Memory B cell (primary cell): Measurements from ENCODE around the gene ZNF521.

Source experiments
- ATAC-seq: fragments of 150-1000 bp; cut with Tn5 transposase; 2 replicates; pipeline ENCODE4 v1.10.0; 2021; ENCODE audit warnings: low read depth, mild to moderate bottlenecking, moderate library complexity
- DNase-seq, 2 donors: peaks; one replicate each; pipeline ENCODE4 v3.0.0; 2022; ENCODE audit warnings: low spot score in 2 of 2
- H3K27ac Mint-ChIP-seq: one replicate; pipeline ENCODE4 v1.8.0; 2022; ENCODE audit warnings: mild to moderate bottlenecking, moderate library complexity, mixed read lengths
- H3K27me3 Mint-ChIP-seq: one replicate; pipeline ENCODE4 v1.8.0; 2022; ENCODE audit warnings: mixed read lengths
- H3K36me3 Mint-ChIP-seq: one replicate; pipeline ENCODE4 v1.8.0; 2022; ENCODE audit warnings: mild to moderate bottlenecking, mixed read lengths
- H3K4me1 Mint-ChIP-seq: one replicate; pipeline ENCODE4 v1.8.0; 2022; ENCODE audit warnings: mixed read lengths
- H3K4me3 Mint-ChIP-seq: one replicate; pipeline ENCODE4 v1.8.0; 2022; ENCODE audit warnings: mild to moderate bottlenecking, moderate library complexity, mixed read lengths
- H3K9me3 Mint-ChIP-seq: one replicate; pipeline ENCODE4 v1.8.0; 2022; ENCODE audit warnings: mixed read lengths

Gene ZNF521

GRCh38 chr18:25228410-25228809 lies 123.6 kb downstream of the ZNF521 start:
- no peak overlapping the region for H3K4me3 Mint-ChIP-seq
- H3K4me1 Mint-ChIP-seq: no peaks in the 10 kb centered on the region
- no peak for DNase-seq

DNA sequence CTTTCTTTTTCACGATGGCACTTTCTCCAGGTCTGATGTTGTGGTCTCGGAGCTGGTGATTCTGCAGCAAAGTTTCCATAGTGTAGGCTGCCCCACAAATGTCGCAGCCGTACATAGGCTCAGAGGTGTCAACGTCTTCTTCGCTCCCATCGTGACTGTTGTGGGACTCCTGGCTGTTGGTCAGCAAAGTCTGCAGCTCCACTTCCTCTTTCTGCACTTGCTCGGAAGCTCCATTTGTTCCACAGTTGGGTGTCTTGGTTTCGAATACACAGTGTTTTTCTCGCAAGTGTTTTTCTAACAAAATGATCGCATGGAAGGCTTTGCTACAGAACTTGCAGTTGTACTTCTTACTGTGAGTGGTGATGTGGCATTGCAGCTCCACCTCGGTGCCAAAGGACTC lies 126.8 kb downstream of the ZNF521 start:
- H3K9me3 Mint-ChIP-seq: no peaks in the 10 kb centered on the region
- no peaks in the 10 kb centered on the region for H3K36me3 Mint-ChIP-seq
- DNase-seq: no peak
- H3K27ac Mint-ChIP-seq: no peak overlapping the region
- H3K4me3 Mint-ChIP-seq: no peak overlapping the region
- no peaks in the 10 kb centered on the region for H3K4me1 Mint-ChIP-seq
- no peak for ATAC-seq
- H3K27me3 Mint-ChIP-seq: no peaks in the 10 kb centered on the region

More at GRCh38 chr18:25228410-25228809, 123.6 kb downstream of the ZNF521 start:
- Mint-ChIP-seq H3K9me3 (no peaks in the 10 kb centered on the region), H3K27me3 (no peaks in the 10 kb centered on the region), H3K36me3 (no peaks in the 10 kb centered on the region), H3K27ac (no peak overlapping the region)
- ATAC-seq: no peak

DNA sequence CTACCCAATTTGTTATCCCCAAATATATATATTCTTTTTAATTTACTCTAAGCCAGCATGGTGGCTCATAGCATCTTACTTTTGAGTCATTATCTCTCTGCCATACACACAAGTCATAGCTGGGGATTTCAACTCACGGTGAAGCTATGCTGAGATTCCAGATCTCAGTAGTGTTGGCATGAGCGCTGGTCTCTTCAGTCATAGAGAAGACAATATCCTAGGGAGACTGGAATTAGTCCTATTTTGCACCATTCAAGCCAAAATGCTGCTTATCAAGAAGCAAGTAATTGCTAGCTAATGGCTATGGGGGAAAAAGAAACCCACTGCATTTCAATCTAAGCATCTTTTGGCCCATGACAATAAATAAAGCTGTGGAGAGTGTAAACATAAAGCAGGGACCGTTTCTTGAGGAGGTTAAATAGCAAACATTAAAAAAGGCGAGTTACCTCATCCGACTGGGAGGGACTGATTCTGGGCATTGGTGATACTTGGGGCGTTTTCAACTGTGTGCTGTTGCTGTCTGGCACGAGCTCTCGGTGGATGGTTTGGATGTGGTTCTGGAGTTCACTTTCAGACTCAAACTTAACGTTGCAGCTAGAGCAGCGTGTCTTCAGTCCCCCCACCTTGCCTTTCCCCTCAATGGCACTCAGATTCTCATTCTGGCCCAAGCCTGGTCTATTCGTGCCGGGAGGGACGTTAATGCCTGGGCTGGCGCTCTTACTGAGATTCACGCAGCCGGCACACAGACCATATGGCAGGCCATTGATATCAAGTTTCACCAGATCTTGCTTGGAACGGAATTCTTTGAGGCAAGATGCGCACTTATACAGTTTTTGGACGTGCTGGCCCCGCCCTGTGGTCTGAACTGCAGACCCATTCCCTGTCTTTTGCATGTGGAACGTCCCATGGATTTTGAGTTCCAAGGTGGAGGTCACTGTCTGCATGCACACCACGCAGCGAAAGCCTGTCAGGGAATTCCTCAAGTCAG lies 127.8 kb downstream of the ZNF521 start:
- Mint-ChIP-seq H3K9me3 (no peaks in the 10 kb centered on the region), H3K4me3 (no peak overlapping the region), H3K36me3 (no peaks in the 10 kb centered on the region), H3K4me1 (no peaks in the 10 kb centered on the region), H3K27ac (no peak overlapping the region), H3K27me3 (no peaks in the 10 kb centered on the region)
- DNase-seq: no peak
- no peak for ATAC-seq

DNA sequence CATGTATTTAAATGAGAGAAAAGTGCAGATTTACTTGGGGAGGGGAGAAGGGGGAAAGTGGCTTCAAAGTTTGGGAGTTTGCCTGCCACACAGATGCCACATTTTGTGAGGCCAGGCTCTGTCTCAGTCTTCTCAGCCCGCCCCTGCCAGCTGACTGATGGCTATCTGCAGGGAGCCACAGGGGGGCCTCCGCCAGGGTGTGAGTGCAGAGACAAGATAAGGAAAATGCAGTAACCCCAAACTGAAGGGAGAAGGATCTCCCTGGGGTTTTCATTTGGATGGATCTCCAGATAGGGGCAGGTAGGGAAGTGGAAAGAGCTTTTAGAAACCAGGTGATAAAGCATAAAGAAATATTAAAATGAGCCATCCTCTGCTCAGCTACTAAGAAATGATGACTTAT lies 128.8 kb downstream of the ZNF521 start:
- no peaks in the 10 kb centered on the region for H3K9me3 Mint-ChIP-seq
- H3K36me3 Mint-ChIP-seq: no peaks in the 10 kb centered on the region
- DNase-seq (no peak), ATAC-seq (no peak)
- no peaks in the 10 kb centered on the region for H3K4me1 Mint-ChIP-seq
- no peak overlapping the region for H3K4me3 Mint-ChIP-seq
- H3K27me3 Mint-ChIP-seq: no peaks in the 10 kb centered on the region
- no peak overlapping the region for H3K27ac Mint-ChIP-seq

- Mint-ChIP-seq H3K27ac (no peak overlapping the region), H3K9me3 (no peaks in the 10 kb centered on the region)
- ATAC-seq: no peak
These were observed 129.3 kb downstream of the ZNF521 start for GRCh38 chr18:25222648-25223047.

GRCh38 chr18:25210622-25211021 lies 141.3 kb downstream of the ZNF521 start:
- Mint-ChIP-seq H3K36me3 (no peaks in the 10 kb centered on the region), H3K27ac (no peak overlapping the region), H3K4me1 (no peaks in the 10 kb centered on the region), H3K4me3 (no peak overlapping the region), H3K9me3 (peaks cover 2% of the 10 kb centered on the region), H3K27me3 (peaks cover 2% of the 10 kb centered on the region)
- ATAC-seq: no peak
- no peak for DNase-seq

More at GRCh38 chr18:25222648-25223047, 129.3 kb downstream of the ZNF521 start:
- DNase-seq: no peak
- Mint-ChIP-seq H3K4me3 (no peak overlapping the region), H3K36me3 (no peaks in the 10 kb centered on the region), H3K27me3 (peaks cover 2% of the 10 kb centered on the region), H3K4me1 (no peaks in the 10 kb centered on the region)

GRCh38 chr18:25192065-25192464 lies 159.9 kb downstream of the ZNF521 start:
- H3K27ac Mint-ChIP-seq: no peak overlapping the region
- H3K27me3 Mint-ChIP-seq: peaks cover 2% of the 10 kb centered on the region
- no peaks in the 10 kb centered on the region for H3K36me3 Mint-ChIP-seq
- no peak overlapping the region for H3K4me3 Mint-ChIP-seq
- ATAC-seq: no peak
- H3K4me1 Mint-ChIP-seq: no peaks in the 10 kb centered on the region
- H3K9me3 Mint-ChIP-seq: no peaks in the 10 kb centered on the region
- no peak for DNase-seq

DNA sequence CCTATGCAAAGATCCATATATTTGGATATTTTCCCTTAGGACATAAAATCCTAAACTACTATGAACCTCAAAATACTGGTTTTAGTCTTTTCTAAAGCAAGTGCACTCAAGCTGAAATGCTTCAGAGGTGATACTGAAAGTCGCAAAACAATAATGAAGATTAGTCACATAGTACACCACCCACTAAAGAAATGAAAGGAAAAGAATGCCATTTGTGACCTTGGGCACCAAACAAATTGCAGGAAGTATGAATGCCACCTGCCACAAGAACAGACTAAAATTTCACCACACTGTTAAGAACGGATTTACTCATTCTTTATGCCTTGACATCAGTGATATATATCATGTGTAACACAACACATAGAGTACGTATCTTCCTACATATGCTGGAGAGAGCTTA lies 161.5 kb downstream of the ZNF521 start:
- Mint-ChIP-seq H3K27me3 (peaks cover 2% of the 10 kb centered on the region), H3K4me3 (no peak overlapping the region), H3K27ac (no peak overlapping the region), H3K9me3 (no peaks in the 10 kb centered on the region), H3K36me3 (no peaks in the 10 kb centered on the region), H3K4me1 (no peaks in the 10 kb centered on the region)
- no peak for ATAC-seq
- DNase-seq: no peak

DNA sequence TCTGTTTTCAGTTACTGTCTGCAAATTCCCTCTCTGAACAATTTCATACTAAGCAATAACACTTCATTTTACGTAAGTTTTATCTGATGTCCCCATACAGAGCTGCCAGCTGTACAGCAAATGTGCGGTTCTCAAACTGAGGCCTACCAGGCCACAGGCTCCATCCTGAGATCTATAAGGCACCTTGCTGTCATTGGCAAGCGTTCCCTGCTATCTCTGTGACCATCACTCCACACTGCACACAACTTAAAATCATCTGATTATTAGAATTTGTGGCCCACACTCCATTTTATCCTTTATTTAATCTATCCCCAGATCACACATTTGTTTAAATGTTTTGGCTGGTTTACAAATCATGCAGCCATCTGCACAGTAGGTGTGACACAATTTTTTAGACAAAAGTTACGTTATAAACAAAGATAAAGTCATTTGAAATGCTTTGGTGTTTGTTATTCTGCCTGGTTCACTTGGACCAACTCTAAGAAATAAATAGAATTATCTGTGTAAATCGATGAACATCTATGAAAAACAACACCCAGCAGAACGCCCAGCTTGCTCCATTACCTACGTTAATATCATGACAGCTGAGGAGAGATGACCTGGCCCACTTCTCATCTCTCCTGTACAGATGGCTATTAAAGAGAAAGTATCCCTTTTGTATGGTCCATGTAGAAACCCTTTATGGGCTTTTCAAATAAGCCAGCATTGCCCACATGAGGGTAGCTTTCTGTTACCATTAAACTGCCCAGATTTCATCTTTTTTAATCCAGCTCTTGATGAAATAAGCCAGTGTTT lies 162.4 kb downstream of the ZNF521 start:
- DNase-seq (no peak), ATAC-seq (no peak)
- Mint-ChIP-seq H3K27me3 (peaks cover 4% of the 10 kb centered on the region), H3K36me3 (no peaks in the 10 kb centered on the region), H3K27ac (peak overlapping the region; percentile 49), H3K9me3 (no peaks in the 10 kb centered on the region), H3K4me1 (no peaks in the 10 kb centered on the region), H3K4me3 (no peak overlapping the region)

DNA sequence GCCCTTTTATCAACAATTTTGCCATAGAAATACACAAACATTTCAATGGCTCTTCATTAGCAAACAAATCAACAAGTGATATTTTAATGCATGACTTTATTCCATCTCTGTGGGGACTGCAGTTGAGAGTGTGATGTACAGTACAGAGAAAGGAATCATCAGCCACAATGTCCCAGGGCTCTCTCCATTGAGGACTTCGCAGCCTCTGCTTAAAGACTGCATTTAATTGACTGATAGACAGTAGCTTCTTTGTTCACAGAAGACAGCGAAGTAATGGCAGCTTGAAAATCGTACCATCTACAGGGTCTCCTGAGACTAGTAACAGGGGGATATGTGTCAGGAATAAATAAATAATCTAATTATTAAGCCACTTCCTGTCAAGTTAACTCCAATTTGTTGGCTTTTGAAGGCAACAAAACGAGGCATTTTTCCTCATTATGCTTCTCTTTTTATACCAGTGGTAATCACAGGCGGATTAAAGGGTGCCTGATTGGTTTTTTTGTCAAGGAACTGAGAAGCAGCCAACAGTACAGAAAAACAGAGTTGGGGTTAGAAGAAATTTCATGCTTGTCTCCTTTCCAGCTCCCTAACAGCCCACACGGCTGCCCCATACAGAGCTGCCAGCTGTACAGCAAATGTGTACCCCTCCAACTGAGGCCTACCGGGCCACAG lies 164.3 kb downstream of the ZNF521 start:
- Mint-ChIP-seq H3K27ac (no peak overlapping the region), H3K4me3 (no peak overlapping the region), H3K4me1 (no peaks in the 10 kb centered on the region), H3K27me3 (peaks cover 4% of the 10 kb centered on the region), H3K9me3 (no peaks in the 10 kb centered on the region), H3K36me3 (no peaks in the 10 kb centered on the region)
- DNase-seq (no peak), ATAC-seq (no peak)

DNA sequence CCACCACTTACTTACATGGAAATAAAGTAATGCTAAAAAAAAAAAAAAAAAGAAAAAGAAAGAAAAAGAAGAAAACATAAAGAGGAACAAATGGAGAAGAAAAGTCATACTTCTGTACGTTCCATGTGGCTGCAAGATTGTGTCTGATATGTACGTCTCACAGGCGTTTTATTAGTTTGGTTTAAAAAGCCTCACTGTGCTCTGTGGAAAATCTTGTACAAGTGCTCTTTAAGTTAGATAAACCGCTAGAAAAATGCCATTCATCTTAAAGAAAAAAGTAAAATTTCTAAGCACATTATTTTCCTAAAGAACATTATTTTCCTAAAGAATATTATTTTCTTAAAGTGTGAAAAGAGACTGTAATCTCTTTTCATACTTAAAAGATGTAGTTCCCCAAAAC lies 165.1 kb downstream of the ZNF521 start:
- no peak for DNase-seq
- Mint-ChIP-seq H3K27ac (no peak overlapping the region), H3K27me3 (peaks cover 4% of the 10 kb centered on the region), H3K36me3 (no peaks in the 10 kb centered on the region), H3K4me1 (no peaks in the 10 kb centered on the region), H3K9me3 (no peaks in the 10 kb centered on the region), H3K4me3 (no peak overlapping the region)
- no peak for ATAC-seq

DNA sequence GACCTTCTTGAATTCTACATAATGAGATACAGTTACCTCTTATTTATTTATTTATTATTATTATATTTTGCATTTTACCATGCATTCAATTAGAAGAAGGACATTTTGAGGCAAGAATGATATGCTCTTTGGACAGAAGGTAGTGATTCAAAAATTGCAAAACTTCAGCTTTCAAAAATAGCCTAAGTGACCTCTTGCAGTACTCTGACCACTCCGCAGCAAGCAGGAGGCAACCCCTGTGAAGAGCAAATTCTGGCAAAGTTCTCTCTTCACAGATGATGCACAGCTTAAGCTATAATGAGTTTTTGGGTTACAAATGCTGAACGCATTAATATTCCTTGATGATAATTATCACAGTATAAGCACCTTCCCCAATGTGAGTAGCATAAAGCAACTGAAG lies 170.0 kb downstream of the ZNF521 start:
- Mint-ChIP-seq H3K27ac (no peak overlapping the region), H3K36me3 (no peaks in the 10 kb centered on the region), H3K4me1 (no peaks in the 10 kb centered on the region), H3K27me3 (peaks cover 12% of the 10 kb centered on the region), H3K4me3 (no peak overlapping the region), H3K9me3 (no peaks in the 10 kb centered on the region)
- DNase-seq (no peak), ATAC-seq (no peak)

GRCh38 chr18:25181581-25181980 lies 170.4 kb downstream of the ZNF521 start:
- DNase-seq (no peak), ATAC-seq (no peak)
- Mint-ChIP-seq H3K4me3 (no peak overlapping the region), H3K4me1 (no peaks in the 10 kb centered on the region), H3K27me3 (peaks cover 12% of the 10 kb centered on the region), H3K27ac (no peak overlapping the region), H3K36me3 (no peaks in the 10 kb centered on the region), H3K9me3 (no peaks in the 10 kb centered on the region)

GRCh38 chr18:25180973-25181548 lies 170.9 kb downstream of the ZNF521 start:
- Mint-ChIP-seq H3K9me3 (no peaks in the 10 kb centered on the region), H3K36me3 (no peaks in the 10 kb centered on the region), H3K27me3 (peaks cover 12% of the 10 kb centered on the region), H3K4me3 (no peak overlapping the region), H3K27ac (no peak overlapping the region), H3K4me1 (no peaks in the 10 kb centered on the region)
- no peak for ATAC-seq
- DNase-seq: no peak
